Gastroesophageal sphincter (tissue), 4 donors: ENCODE results near the gene ZBTB16. TPM values are rescaled to one million over a fixed set of nuclear protein-coding genes. Genes with fewer than 3 reads are reported as not detected.

Experiments
- ATAC-seq: fragments of 150-250 bp; one replicate; pipeline ENCODE4 v1.9.1; 2016; ENCODE audit warnings: mild to moderate bottlenecking, moderate library complexity
- H3K27ac ChIP-seq, 4 donors: fragments of 200-600 bp; sonication (generic) in 3 of 4; 1 replicate in 3 of 4; 2 replicates in 1 of 4; pipeline ENCODE4 v1.5.1; 2016 to 2019
- H3K27me3 ChIP-seq: fragments of 200-600 bp; sonication (generic); one replicate; pipeline ENCODE4 v1.5.1; 2019
- H3K36me3 ChIP-seq, 2 donors: fragments of 200-600 bp; sonication (generic); one replicate each; pipeline ENCODE4 v1.5.1; 2019; ENCODE audit warnings: control low read depth in 1 of 2
- H3K4me1 ChIP-seq, 3 donors: fragments of 200-600 bp; sonication (generic); 1 replicate in 2 of 3; 2 replicates in 1 of 3; pipeline ENCODE4 v1.5.1; 2016 to 2019; ENCODE audit warnings: control low read depth in 2 of 3
- H3K4me3 ChIP-seq, 2 donors: fragments of 200-600 bp; sonication (generic); one replicate each; pipeline ENCODE4 v1.5.1; 2019; ENCODE audit warnings: mild to moderate bottlenecking in 1 of 2, moderate library complexity in 1 of 2
- H3K9me3 ChIP-seq, 3 donors: fragments of 200-600 bp; sonication (generic); one replicate each; pipeline ENCODE4 v1.5.1; 2017 to 2019; ENCODE audit warnings: control low read depth in 2 of 3
- CTCF ChIP-seq, 4 experiments: fragments of 200-600 bp in 2 of 4; fragments of 450-650 bp in 2 of 4; sonication (generic) in 1 of 4; IDR thresholded peaks; one replicate each; pipeline ENCODE4 v1.5.1; 2017 to 2019; ENCODE audit warnings: antibody characterized with exemption in 4 of 4, mild to moderate bottlenecking in 2 of 4, moderate library complexity in 2 of 4
- EP300 ChIP-seq: sonication (generic); formaldehyde crosslinking; IDR thresholded peaks from one replicate; pipeline ENCODE4 v1.6.1; 2017; ENCODE audit warnings: antibody characterized with exemption, mild to moderate bottlenecking
- POLR2A ChIP-seq, 2 donors: fragments of 450-650 bp; IDR thresholded peaks; one replicate each; pipeline ENCODE4 v1.6.1; 2017; ENCODE audit warnings: antibody characterized with exemption in 2 of 2, mild to moderate bottlenecking in 2 of 2, moderate library complexity in 1 of 2
- POLR2AphosphoS5 ChIP-seq: sonication (generic); formaldehyde crosslinking; IDR thresholded peaks from one replicate; pipeline ENCODE4 v1.6.1; 2017; ENCODE audit warnings: antibody characterized with exemption
- WGBS, 2 donors: methylation state at CpG; one replicate each; pipeline ENCODE4 v1.1.5; 2018; ENCODE audit warnings: low coverage in 1 of 2; 5-methylcytosine and 5-hydroxymethylcytosine counted together
- total RNA-seq, 4 donors: library from RNA; depleted of rRNA; stranded (reverse); fragments of >200 nt; gene quantifications; one replicate each; pipeline ENCODE4 v1.1.0, GENCODE V29; 2016

ZBTB16 gene
- total RNA-seq, 4 donors from 2014 or later: 153 to 284 (median 232) TPM

- Histone ChIP-seq H3K27me3 (no peaks in the 10 kb centered on the region), H3K4me1 (peaks cover 45 to 100% (median 85%) of the 10 kb centered on the region in 3 donors), H3K36me3 (peaks cover 0 to 97% of the 10 kb centered on the region in 2 donors), H3K9me3 (no peaks in the 10 kb centered on the region), H3K4me3 (no peak overlapping the region), H3K27ac (peak overlapping the region in 1 of 4 donors; percentile 11)
- TF ChIP-seq POLR2AphosphoS5: no peak
- no peak for TF ChIP-seq CTCF (IDR thresholded peaks at IDR 0.05)
- TF ChIP-seq POLR2A (IDR thresholded peaks at IDR 0.05): no peak
- no peak for TF ChIP-seq EP300
- no peak for ATAC-seq
- WGBS, 2 donors: 89 to 90% methylated on average over 2 to 5 of the region's 5 CpGs
These were observed 27.5 kb downstream of the ZBTB16 start for GRCh38 chr11:114087025-114087424.

DNA sequence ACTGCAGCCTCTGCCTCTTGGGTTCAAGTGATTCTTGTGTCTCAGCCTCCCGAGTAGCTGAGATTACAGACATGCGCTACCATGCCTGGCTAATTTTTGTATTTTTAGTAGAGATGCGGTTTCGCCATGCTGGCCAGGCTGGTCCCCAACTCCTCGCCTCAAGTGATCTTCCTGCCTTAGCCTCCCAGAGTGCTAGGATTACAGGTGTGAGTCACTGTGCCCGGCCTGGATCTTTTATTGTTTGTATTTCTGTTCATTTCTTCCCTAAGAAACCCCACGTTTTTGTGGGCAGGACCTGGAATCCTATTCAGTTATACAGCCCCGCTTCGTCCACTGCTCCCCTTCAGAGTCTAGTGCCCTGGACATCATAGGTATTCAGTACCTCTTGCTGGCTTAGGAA is 28.7 kb downstream of the ZBTB16 start:
- Histone ChIP-seq H3K9me3 (no peaks in the 10 kb centered on the region), H3K4me1 (peaks cover 45 to 100% (median 82%) of the 10 kb centered on the region in 3 donors), H3K27ac (peak overlapping the region in 1 of 4 donors; percentile 38), H3K27me3 (no peaks in the 10 kb centered on the region), H3K36me3 (peaks cover 0 to 97% of the 10 kb centered on the region in 2 donors), H3K4me3 (peak overlapping the region in 1 of 2 donors; percentile 8)
- no peak for ATAC-seq
- TF ChIP-seq EP300 (no peak), CTCF (IDR thresholded peaks at IDR 0.05) (no peak), POLR2A (IDR thresholded peaks at IDR 0.05) (no peak), POLR2AphosphoS5 (no peak)
- WGBS, 2 donors: 77 to 89% methylated on average over 6 to 7 of the region's 9 CpGs

- Histone ChIP-seq H3K36me3 (peaks cover 0 to 98% of the 10 kb centered on the region in 2 donors), H3K4me1 (peaks cover 41 to 100% (median 76%) of the 10 kb centered on the region in 3 donors), H3K4me3 (peak overlapping the region in 1 of 2 donors; percentile 8), H3K9me3 (no peaks in the 10 kb centered on the region), H3K27me3 (no peaks in the 10 kb centered on the region), H3K27ac (peak overlapping the region in 1 of 4 donors; percentile 38)
- ATAC-seq: no peak
- TF ChIP-seq CTCF (IDR thresholded peaks at IDR 0.05) (no peak), POLR2AphosphoS5 (no peak), POLR2A (IDR thresholded peaks at IDR 0.05) (no peak), EP300 (no peak)
- 83% methylated on average over 2 of the region's 7 CpGs; no CpG with 5 or more reads in 1 of the 2 donors for WGBS, 2 donors
These were observed 29.3 kb downstream of the ZBTB16 start for GRCh38 chr11:114088836-114089235.

DNA sequence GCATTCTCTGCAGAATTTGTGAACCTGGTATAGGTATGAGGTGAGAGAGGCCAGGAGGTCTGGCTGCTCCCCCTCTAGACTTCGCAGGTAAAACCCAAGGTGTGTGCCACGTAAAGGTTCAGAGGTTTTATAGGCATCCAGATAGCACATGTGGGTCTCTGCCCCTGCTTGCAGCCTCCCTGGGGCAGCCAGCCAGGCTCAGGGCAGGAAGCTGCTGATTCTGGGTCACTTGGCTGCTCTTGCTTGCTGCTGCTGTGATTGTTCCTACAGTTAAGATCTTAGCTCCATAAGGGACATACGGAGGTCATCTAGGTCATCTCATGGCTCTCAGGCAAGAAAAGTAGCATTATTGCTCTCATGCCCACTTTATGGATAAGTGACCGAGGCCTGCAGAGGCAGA is 30.2 kb downstream of the ZBTB16 start:
- no peak for ATAC-seq
- Histone ChIP-seq H3K36me3 (peaks cover 0 to 99% of the 10 kb centered on the region in 2 donors), H3K27ac (peak overlapping the region in 3 of 4 donors; percentile 46 to 56 (median 48))

More for the DNA sequence above, 30.2 kb downstream of the ZBTB16 start:
- no peaks in the 10 kb centered on the region for H3K9me3 ChIP-seq
- peaks cover 32 to 100% (median 67%) of the 10 kb centered on the region in 3 donors for H3K4me1 ChIP-seq
- H3K27me3 ChIP-seq: no peaks in the 10 kb centered on the region
- peak overlapping the region in 1 of 2 donors; percentile 14 for H3K4me3 ChIP-seq
- no peak for TF ChIP-seq EP300
- no peak for TF ChIP-seq POLR2A (IDR thresholded peaks at IDR 0.05)
- TF ChIP-seq POLR2AphosphoS5: no peak
- TF ChIP-seq CTCF (IDR thresholded peaks at IDR 0.05): no peak
- no CpG with 5 or more reads among the region's 4 CpGs for WGBS, 2 donors
